ENCODE results near the gene LONP1. TPM values are rescaled to one million over a fixed set of nuclear protein-coding genes. Genes with fewer than 3 reads are reported as not detected.

LONP1 gene
- total RNA-seq, 1 experiment from 2014 or later: 186 TPM

- TF ChIP-seq MLX (CRISPR knock-in tag; IDR thresholded peaks at IDR 0.05) (no peak), ZMAT4 (CRISPR knock-in tag; IDR thresholded peaks at IDR 0.05) (peak; percentile 8; the same call in 1 of the 2 replicates), EMX1 (CRISPR knock-in tag; IDR thresholded peaks at IDR 0.05) (peak; percentile 80; the same call in 1 of the 2 replicates), TEAD4 (CRISPR knock-in tag; IDR thresholded peaks at IDR 0.05) (peak; percentile 23; the same call in 1 of the 2 replicates), ATF3 (CRISPR knock-in tag; conservative IDR thresholded peaks at IDR 0.05) (no peak), ELF4 (CRISPR knock-in tag; IDR thresholded peaks at IDR 0.05; ENCODE audit: low read depth) (no peak), ARID4B (CRISPR knock-in tag; IDR thresholded peaks at IDR 0.05; ENCODE audit: borderline replicate concordance) (0 out of 2 replicates have a peak, but pooled peaks have one; percentile 18), ZSCAN18 (CRISPR knock-in tag; IDR thresholded peaks at IDR 0.05) (no peak), FOXP1 (CRISPR knock-in tag; IDR thresholded peaks at IDR 0.05; ENCODE audit: borderline replicate concordance) (0 out of 2 replicates have a peak, but pooled peaks have one; percentile 6), ZNF219 (CRISPR knock-in tag; IDR thresholded peaks at IDR 0.05; ENCODE audit: borderline replicate concordance) (no peak), RORB (CRISPR knock-in tag; IDR thresholded peaks at IDR 0.05) (no peak), ZNF532 (CRISPR knock-in tag; IDR thresholded peaks at IDR 0.05; ENCODE audit: borderline replicate concordance) (no peak), ESRRA (CRISPR knock-in tag; IDR thresholded peaks at IDR 0.05; ENCODE audit: borderline replicate concordance) (0 out of 2 replicates have a peak, but pooled peaks have one; percentile 22), ZNF396 (CRISPR knock-in tag; IDR thresholded peaks at IDR 0.05; ENCODE audit: borderline replicate concordance) (no peak), ERG (CRISPR knock-in tag; IDR thresholded peaks at IDR 0.05) (peak; percentile 87), E2F5 (CRISPR knock-in tag; IDR thresholded peaks at IDR 0.05) (0 out of 2 replicates have a peak, but pooled peaks have one; percentile 24), TEAD1 (CRISPR knock-in tag; IDR thresholded peaks at IDR 0.05) (no peak), CTCF (IDR thresholded peaks at IDR 0.05) (no peak), NR2C2 (CRISPR knock-in tag; IDR thresholded peaks at IDR 0.05) (no peak)
These were observed 28.8 kb downstream of the LONP1 start (continued) for GRCh38 chr19:5690955-5691821.

Measured in WTC11 (cell line).